ENCODE results near the gene ADCY5.
"Not testable (repeated sequence)": the region's sequence is repeated elsewhere in the genome, so short reads cannot be mapped to it uniquely, and the experiment has no call there.

Gene ADCY5

DNA sequence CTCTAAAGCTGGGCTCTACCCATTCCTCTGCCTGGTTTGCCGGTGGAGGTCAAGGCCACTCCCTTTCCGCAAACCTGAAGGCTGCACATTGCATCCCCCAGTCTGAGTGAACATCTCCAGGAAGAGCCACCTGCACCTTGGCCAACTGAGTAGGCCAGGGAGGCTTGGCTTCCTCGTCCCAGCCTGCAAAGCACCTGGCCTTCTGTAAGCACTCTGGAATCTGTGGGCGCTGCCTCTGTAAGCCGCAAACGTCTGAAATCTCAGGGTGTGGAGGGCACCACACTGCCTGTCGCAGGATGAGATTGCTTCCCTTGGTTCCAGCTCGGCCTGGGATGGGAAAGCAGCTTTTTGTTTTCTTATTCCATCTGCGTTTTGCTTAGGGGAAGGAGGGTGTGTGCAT lies 165.8 kb downstream of the ADCY5 start:
- DNase-seq, result no peak

DNA sequence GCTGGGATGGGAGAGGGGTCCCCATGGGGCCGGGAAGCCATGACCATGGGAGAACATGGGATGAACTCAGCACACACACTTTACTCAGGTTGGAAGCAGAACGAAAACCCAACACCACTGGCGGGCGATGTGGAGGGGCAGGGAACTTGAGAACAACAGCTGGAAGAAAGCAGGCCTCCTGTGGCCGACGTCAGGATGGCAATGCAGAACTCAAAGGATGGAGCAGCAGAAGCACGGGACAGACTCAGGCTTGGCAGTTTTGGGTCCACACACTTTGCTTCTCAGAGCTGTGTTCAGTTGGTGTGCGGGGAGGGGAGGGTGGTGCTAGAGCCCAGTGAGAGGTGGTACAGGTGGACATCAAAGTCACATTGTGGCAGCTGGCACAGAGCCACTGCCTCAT lies 166.4 kb downstream of the ADCY5 start:
- DNase-seq, result no peak

DNA sequence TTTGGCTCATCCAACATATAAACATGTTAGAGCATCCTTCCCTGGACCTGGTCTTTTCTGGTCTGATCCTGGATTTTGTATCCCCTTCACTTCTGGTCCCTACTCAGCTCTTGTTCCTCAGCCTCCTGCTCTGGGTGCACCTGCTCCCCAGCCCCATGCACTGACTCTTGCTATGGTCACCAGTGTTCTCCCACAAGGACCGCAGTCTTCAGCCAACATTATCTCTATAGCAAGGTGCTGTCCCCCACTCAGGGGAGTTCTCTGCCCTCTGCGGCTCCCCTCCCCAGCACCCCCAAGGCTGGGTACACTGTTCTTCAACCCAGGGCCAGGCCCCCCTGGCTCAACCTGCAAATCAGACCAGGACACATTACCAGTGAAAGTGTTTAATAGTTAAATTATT lies 167.0 kb downstream of the ADCY5 start:
- no peak for DNase-seq

DNA sequence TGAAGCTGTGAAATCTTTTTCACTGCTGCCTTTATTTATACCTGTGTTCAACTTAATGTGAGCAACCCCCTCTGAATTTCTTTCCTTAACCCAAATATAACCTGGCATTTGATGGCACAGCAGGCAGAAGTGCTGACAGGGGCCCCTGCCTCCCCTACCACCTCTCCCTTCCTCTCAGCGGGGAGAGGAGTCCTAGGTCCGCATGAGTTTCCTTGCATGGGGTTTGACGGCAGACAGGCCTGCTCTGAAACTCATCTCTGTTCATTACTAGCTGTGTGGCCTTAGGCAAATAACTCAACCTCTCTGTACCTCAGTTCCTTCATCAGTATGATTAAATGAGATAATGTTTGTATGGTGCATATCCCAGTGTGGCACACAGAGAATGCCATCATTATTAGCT lies 167.5 kb downstream of the ADCY5 start:
- DNase-seq, result no peak

DNA sequence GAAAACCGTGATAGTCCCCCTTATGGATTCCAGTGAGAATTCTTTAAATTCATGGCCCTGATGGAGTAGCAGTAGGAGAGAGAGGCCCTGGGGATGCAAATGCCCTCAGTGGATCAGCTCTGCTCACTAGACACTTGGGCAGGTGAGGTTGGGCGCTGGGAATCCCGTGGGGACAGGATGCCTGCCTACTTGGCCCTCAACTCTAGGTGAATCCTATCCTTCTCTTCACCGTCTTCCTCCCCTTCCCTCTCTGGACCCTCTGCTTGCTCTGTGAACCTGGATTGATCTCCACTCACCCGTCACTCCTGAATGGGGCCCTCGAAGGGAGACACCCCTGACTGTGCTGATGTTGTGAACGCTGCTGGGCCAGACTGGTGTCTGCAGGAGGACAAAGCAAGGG lies 169.8 kb downstream of the ADCY5 start:
- no peak for DNase-seq

DNA sequence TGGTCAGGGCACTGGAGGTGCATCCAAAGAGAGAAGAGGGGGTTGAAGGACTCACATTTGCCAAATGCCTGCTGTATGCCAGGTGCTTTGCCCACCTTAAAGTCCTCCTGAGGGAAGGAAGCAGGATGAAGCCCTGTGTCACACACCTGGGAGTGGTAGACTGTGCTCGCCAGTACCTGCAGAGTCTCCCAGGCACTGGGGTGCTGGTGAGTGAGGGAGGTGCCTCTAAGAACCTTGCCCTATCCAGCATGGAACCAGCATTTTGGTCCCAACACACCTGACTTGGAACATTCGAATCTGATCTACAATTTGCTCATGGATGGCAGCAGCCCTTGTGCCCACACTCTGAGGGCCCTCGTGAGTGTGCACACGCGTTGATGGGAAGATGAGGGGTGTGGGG lies 170.4 kb downstream of the ADCY5 start:
- DNase-seq, result no peak

DNA sequence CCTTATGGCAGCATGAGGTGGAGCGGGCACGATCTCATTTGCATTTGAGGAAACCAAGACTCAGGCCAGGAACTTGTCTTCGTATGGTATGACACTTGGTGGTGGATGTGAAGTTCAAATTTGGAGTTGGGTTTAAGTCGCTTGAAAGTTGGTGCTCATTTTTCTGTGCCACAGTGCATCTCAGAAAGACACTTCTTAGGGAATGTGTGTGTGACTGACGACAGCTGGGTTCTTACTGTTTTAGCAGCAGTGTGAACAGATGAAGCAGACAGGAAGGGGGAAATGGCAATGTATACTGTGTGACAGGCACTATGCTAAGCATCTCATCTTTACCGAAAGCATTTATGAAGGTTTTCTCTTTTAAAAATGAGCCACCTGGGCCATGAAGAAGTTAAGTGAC lies 171.8 kb downstream of the ADCY5 start:
- no peak for DNase-seq

DNA sequence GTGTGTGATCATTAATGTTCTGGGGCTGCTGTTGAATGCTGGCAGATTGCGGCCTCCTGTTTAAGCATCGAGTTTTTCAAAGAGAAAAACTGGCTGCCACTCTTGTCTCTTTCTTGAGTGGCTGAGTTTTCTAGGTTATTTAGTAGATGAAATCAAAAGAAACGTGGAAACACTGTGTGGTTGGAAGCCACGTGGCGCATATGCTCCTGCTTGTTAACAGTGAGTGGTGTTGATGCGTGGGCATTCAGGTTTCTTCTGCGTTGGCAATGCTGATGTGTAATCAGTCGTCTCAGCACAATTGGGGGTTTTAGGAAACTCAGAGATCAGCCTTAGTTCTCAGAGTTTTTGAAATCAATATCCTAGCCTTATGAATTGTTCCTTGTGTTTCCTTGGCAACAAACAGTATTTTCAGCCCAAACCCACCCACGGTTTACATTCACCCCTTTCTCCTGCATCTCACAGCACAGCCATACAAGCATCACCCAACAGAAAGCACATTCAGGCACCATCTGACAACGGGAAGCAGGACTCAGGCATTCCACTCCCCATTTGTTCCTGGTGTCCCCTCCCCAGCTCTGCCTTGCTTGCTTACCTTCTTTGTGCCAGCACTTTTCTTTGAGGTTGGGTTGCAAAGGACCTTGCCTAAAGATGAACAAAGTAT lies 172.4 kb downstream of the ADCY5 start:
- no peak for DNase-seq

DNA sequence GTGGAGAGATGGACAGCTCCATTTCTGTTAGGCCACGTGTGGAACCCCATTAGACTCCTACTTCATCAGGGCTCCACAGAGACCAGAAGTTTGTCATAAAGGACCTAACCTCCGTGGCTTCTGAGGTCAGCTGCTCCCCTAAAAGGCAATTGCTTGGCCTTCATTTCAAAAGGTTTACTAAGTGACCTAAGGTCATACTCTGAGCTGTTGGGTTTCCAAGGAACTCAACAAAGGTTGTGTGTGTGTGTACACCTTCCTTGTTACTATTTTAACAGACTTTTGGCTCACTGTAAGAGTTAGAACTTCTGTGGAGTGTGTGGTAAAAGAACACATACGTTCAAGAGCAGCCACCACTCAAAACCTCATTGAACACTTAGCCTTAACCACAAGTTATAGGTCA lies 173.2 kb downstream of the ADCY5 start:
- no peak for DNase-seq

DNA sequence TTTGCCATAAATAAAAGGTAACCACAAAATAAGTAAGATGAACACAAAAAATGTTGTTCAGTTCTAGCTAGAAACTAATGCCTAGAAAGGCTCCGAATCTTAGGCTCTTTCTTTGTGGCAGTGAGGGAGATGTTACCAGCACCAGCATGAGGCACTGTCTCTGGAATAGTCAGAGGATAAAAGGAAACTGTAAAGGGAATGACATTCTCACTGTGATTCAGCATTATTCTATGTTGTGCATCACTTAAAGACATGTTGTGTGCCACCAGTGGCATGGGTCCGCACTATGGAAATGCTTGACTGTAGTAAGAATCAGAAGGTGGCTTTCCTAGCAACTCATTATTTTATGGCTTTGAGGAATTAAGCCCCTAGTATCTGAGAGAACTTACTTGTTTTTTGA lies 176.3 kb downstream of the ADCY5 start:
- DNase-seq, result no peak

DNA sequence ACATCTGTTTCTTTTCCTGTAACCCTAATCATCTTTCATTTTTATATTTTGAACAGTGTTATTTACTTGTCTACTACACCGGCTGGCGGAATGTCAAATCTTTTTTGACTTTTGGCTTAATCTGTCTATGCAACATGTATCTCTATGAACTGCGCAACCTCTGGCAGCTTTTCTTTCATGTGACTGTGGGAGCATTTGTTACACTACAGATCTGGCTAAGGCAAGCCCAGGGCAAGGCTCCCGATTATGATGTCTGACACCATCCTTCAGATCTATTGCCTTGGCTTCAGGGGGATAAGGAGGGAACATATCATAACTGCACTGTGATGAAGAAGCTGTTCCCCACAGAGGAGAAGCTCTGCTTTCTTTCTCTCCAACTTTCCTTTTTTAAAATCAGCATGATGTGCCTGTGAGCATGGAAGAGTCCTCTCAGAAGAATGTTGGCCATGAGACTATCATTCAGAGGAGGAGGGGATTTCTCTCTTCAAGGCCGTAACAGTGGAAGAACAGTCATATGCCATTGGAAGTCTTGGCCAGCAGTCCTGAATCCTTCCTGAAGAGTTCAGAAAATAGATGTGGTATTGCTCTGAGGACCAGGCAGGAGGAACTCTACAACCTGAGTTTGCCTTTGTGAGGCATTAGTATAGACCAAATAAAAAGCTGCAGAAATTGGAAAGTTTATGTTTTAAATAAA lies 177.3 kb downstream of the ADCY5 start:
- DNase-seq, result no peak

DNA sequence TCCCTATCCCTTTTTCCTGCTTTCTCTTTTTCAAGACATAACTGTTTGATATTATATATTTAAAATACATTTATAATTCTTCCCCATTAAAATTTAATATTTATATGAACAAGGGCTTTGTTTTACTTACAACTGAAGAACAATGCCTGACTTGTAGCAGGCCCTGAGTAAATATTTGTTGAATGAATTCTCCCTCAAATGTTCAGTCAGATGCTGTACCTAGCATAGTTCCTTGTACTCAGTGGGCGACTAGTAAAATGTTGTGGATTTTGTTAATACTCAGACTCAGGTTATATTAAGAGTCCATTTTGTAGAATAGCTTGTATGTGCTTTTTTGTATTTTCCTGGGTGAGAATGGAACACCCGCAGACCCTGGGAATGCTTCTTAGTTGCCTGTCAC lies 178.1 kb downstream of the ADCY5 start:
- no peak for DNase-seq

DNA sequence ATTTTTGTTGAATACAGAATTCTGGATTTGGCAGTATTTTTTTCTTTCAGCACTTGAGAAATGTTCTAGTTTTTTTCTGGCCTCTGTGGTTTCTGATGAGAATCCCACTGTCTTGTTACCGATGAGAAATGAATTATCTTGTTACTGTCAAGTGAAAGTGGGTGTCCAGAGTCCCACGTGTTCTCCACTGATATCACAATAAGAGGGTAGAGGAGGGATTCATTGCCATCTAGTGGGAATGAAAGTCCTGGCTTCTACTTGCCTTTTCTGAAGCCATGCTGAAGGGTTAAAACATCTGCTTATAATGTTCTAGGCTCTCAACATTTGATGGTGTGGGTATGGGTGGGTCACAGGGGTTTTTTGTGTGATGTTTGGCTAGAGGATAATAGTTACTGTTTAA lies 181.1 kb downstream of the ADCY5 start:
- DNase-seq, result no peak

DNA sequence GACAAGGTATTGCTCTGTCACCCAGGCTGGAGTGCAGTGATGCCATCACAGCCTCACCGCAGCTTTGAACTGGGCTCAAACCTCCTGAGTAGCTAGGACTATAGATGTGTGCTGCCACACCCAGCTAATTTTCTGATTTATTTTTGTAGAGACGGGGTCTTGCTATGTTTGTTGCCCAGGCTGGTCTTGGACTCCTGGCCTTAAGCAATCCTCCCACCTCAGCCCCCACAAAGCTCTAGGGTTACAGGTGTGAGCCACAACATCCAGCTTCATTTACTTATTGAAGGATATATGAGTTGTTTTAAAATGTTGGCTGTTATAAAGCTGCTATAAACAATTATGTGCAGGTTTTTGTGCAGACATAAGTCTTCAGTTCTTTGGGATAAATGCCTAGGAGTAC lies 184.9 kb downstream of the ADCY5 start:
- no peak for DNase-seq

DNA sequence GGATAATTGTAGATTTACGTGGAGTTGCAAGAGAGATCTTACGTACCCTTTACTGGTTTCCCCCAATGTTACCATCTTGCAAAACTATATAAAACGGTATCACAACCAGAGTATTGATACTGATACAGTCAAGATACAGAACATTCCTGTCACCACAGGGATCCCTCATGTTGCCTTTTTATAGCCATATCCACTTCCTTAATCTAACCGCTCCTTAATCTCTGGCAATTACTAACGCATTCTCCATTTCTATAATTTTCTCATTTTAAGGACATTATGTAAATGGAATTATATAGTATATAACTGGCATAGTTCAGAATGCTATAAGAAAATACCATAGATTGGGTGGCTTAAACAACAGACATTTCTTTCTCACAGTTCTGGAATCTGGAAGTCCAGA lies 186.0 kb downstream of the ADCY5 start:
- no peak for DNase-seq

DNA sequence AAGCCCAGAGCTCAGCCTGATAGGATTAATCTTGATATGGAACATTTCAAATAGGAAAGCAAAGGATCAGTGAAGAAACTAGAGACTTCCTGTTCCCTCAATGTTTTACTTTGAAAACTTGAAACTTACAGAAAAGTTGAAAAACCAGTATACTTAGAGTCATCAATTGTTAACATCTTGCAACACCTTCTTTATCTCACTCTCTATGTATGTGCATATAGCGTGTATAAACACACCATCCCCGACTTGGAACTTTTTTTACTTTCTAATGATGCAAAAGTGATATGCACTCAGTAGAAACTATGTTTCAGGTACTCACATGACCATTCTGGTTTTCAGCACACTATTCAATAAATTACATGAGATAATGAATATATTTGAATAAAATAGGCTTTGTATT lies 186.7 kb downstream of the ADCY5 start:
- no peak for DNase-seq

DNA sequence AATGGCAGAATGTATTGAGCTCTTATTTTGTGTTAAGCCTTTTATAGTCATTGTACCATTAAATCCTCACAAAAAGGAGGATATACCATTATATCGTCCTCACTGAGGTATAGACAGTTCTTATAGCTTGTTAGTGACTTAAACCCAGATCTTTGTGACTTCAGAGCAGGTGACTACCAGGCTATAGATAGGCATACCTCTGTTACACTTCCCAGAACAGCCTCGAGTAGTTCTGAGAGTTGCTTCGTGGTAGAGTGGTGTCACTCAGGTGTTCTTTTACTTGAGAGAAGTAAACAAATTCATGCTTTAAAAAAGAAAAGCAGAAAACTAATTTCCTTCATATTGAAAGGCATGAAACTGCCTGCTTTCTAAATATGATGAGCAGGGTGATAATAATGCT lies 187.2 kb downstream of the ADCY5 start:
- DNase-seq, result no peak

DNA sequence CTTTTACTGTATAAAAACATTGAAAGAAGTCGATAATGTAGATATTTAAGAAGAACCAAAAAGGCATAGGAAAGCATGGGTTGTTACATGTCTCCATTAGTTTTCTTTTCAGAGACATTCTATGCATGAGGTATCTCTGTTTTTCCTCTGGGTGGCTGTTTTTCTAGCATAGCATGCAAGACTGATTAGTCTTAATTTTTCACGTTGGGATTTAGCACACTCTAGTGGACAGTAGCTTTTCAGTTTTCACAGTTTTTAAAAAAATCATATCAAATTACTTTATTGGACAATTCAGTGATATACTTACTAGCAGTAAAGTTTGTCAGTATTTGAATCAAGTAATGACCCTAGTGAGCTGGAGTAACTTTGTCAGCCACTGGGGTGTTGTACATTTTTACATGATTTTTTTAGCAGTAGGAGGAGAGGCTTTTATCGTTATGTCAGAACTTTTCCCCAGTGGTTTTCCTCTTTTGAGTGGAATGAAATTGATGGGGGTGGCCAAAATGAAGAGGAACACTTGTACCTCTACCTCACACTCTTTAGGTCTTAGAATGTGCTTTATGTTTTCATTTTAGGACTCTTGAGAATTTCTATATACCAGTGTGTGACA lies 190.0 kb downstream of the ADCY5 start:
- no peak for DNase-seq

DNA sequence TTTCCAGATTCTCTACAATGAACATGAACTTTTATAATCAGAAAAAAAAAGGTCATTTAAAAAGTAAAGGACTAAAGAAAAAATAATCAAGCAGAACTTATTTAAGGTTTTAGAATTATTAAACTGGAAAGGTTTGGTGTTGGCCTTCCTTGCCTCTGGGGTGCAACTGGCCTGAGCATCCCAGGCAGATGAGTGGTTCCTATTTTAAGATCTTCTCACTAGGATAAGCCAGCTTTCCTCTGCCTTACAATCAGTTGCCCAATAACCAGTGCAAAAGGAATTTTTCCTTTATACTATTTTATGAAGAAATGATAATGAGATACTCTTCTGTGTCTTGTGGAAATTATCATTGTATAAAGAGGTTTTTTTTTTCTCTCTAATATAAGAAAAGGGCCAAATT lies 190.5 kb downstream of the ADCY5 start:
- DNase-seq, result no peak

DNA sequence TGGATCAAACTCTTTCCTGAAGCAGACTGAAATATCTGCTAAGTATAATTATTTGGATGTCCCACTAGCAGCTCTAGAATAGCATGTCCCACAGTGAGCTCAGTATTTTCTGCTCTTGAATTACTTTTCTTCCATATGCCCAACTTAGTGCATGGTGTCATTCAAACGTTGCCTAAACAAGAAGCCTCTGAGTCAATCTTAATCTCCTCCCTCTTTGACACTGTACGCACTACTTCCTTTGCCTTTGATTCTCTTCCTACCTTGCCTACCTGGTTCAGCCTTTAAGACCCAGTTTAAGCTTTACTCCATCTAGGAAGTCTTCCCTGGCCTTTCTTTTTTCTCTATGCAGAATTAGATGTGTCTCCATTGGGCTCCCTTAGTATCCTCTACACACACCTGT lies 192.6 kb downstream of the ADCY5 start:
- no peak for DNase-seq

DNA sequence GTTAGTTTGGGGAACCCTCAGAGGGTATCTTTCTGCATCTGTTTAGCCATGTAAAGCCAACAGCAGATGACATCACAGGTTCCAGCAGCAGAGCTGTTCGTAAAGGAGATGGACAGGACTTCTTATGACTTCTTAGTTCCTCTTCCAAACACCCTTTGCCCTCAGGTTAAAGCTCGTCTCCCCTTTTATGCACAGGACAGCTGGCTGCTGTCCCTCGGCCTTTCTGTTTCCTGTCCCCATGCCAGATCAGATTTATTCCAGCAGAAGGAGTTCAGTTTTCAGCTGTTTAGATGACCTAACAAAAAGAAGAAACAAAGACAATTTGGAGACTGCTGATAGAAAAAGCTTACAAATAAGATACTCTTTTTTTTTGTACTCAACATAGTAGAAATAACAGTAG lies 202.0 kb downstream of the ADCY5 start:
- DNase-seq, result no peak

DNA sequence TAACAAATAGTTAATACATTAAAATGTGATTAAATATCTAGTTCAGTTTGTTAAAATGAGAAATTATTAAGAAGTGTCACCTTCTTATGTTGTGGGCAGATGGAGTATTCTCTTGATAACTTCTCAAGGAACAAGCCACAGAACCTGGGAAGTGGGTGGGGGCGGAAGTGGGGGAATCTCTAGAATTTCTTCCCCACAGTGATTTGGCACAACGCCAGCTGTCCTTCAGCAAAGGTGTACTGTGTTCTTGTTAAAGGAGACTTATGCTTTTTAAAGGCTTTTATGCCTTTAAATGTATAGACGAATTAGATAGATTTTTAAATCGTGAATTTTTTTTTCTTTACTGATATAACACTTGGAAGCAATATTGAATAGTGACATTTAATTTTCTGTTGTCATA lies 204.8 kb downstream of the ADCY5 start:
- DNase-seq, result peak; percentile 16

DNA sequence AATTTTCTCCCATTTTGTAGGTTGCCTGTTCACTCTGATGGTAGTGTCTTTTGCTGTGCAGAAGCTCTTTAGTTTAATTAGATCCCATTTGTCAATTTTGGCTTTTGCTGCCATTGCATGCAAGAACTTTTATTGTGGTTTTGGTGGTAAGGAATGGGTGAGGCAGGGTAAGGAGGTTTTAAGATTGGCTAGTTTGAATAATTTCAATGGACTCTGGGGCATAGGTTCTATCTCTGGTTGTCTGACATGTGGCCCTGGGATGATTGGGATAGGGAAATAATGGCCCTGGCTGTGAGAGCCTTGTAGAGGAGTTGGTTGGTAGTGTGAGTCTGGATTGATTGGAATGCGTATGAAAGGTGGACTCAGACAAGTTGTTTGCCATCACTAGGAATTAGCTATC lies 209.1 kb downstream of the ADCY5 start:
- DNase-seq, result no peak

DNA sequence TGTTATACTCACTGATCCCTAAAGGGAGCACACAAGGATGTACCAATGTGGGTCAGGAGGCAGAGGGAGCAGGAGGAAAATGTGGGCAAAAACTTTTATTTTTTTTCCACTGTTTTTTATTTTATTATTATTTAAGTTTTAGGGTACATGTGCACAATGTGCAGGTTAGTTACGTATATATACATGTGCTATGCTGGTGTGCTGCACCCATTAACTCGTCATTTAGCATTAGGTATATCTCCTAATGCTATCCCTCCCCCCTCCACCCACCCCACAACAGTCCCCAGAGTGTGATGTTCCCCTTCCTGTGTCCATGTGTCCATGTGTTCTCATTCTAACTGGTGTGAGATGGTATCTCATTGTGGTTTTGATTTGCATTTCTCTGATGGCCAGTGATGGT lies 209.7 kb downstream of the ADCY5 start:
- not testable (repeated sequence) for DNase-seq

DNA sequence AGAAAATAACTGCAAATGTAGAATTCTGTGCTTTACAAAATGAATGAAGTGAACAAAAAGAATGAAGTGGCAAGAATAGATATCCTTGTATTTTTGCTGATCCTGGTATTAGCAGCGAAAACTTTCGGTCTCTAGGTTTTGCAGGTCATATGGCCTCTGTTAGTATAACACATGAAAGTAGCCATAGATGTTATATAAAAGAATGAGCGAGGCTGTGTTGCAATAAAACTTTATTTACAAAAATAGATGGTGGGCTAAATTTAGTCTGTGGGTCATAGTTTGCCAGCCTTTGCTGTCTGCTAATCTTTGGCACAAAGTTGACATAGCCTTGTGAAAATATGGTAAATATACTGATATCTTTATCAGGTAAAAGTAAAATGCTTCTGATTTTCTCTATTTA lies 212.0 kb downstream of the ADCY5 start:
- no peak for DNase-seq
